ENCODE results near the gene CIC. TPM values are rescaled to one million over a fixed set of nuclear protein-coding genes. Genes with fewer than 3 reads are reported as not detected.

Gene CIC
- polyA plus RNA-seq, 1 donor (not counting 4 experiments of a cell fraction or from before 2014, with no cell fraction given): 3.1 TPM

DNA sequence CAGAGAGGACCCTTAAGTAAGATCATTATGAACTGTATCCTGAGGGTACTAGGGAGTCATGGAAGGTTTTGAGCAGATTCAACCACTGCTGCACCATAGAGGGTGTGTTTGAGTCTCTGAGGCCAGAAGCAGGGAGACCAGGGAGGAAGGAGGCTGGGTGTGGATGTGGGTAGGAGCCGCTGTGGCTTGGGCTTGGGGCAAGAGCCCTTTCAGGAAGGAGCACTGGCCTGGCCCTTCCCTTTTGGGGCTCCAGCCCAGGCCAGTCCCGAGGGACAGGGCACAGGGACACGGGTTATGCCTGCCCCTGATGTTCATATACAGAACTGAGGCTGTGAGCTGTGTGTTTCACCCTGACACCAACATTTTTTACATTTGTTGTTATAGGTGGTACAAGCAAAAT lies 7.2 kb downstream of the CIC start:
- Histone ChIP-seq H3K4me3 (ENCODE audit: control insufficient read depth in 2 of 3, extremely low read depth in 1 of 3, insufficient read depth in 2 of 3, low read depth in 1 of 3, low read length in 3 of 3) (no peak overlapping the region), H3K27ac (ENCODE audit: control insufficient read depth, insufficient read depth, low read length) (peak overlapping the region; percentile 72), H4K20me1 (ENCODE audit: control insufficient read depth, extremely low read depth, insufficient read depth, low read length) (no peaks in the 10 kb centered on the region), H3K27me3 (ENCODE audit: control insufficient read depth, extremely low read depth, insufficient read depth, low read length) (no peaks in the 10 kb centered on the region), H3K36me3 (ENCODE audit: control insufficient read depth in 2 of 2, extremely low read depth in 1 of 2, insufficient read depth in 2 of 2, low read length in 2 of 2) (peaks cover 21 to 39% of the 10 kb centered on the region in 2 experiments), H3K9me1 (ENCODE audit: control insufficient read depth, extremely low read depth, insufficient read depth, low read length) (peaks cover 5% of the 10 kb centered on the region), H3K9me3 (ENCODE audit: control insufficient read depth, low read depth, low read length) (no peaks in the 10 kb centered on the region), H3K9ac (ENCODE audit: control insufficient read depth, extremely low read depth, insufficient read depth, low read length) (peak overlapping the region; percentile 31), H3K4me1 (ENCODE audit: control insufficient read depth, extremely low read depth, insufficient read depth, low read length) (peaks cover 54% of the 10 kb centered on the region), H3K79me2 (ENCODE audit: control insufficient read depth, insufficient read depth, low read length) (peaks cover 65% of the 10 kb centered on the region), H2AFZ (ENCODE audit: control insufficient read depth, low read length) (no peak overlapping the region), H3K4me2 (ENCODE audit: control insufficient read depth, extremely low read depth, insufficient read depth, low read depth, low read length) (peak overlapping the region; percentile 19)
- dilution Hi-C loops (cut with MboI; ENCODE audit: extremely low pct_ligation_motif_present, low sequenced_read_pairs): no loop called here
- FAIRE-seq (peak; percentile 55), DNase-seq (ENCODE audit: low read depth, low spot score) (no peak)
- TF ChIP-seq CTCF (optimal IDR thresholded peaks at IDR 0.05 in 1 of 3, IDR thresholded peaks at IDR 0.05 in 1 of 3, conservative IDR thresholded peaks at IDR 0.05 in 1 of 3; ENCODE audit: extremely low read depth in 1 of 3, insufficient read depth in 2 of 3, low read length in 3 of 3) (no peak), EZH2 (IDR thresholded peaks at IDR 0.05; ENCODE audit: low read length) (no peak)

DNA sequence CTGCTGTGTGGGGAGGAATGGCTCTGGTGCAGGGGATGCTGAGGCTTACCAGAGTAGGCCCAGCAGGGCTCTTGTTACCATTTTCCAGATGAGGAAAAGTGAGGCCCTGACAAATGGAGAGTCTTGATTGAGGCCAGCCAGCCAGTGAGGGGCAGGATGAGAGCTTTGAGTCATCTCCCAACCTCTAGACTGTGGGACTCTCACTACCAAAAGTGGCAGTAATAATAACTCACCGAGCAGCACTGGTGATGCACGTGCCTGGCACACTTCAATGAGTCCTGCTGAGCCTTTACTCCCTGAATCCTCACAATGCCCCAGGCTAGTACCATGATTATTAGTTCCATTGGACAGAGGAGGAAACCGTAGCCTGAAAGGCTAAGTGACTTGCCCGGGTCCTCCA lies 7.8 kb downstream of the CIC start:
- peak overlapping the region; percentile 72 for H3K27ac ChIP-seq (ENCODE audit: control insufficient read depth, insufficient read depth, low read length)
- no peaks in the 10 kb centered on the region for H3K27me3 ChIP-seq (ENCODE audit: control insufficient read depth, extremely low read depth, insufficient read depth, low read length)
- dilution Hi-C loops (cut with MboI; ENCODE audit: extremely low pct_ligation_motif_present, low sequenced_read_pairs): no loop called here
- H3K9ac ChIP-seq (ENCODE audit: control insufficient read depth, extremely low read depth, insufficient read depth, low read length): peak overlapping the region; percentile 31
- H3K79me2 ChIP-seq (ENCODE audit: control insufficient read depth, insufficient read depth, low read length): peaks cover 60% of the 10 kb centered on the region
- TF ChIP-seq EZH2 (IDR thresholded peaks at IDR 0.05; ENCODE audit: low read length) (no peak), CTCF (optimal IDR thresholded peaks at IDR 0.05 in 1 of 3, IDR thresholded peaks at IDR 0.05 in 1 of 3, conservative IDR thresholded peaks at IDR 0.05 in 1 of 3; ENCODE audit: extremely low read depth in 1 of 3, insufficient read depth in 2 of 3, low read length in 3 of 3) (no peak)
- no peaks in the 10 kb centered on the region for H4K20me1 ChIP-seq (ENCODE audit: control insufficient read depth, extremely low read depth, insufficient read depth, low read length)
- FAIRE-seq (peak; percentile 92), DNase-seq (ENCODE audit: low read depth, low spot score) (peak; percentile 82)
- peaks cover 55% of the 10 kb centered on the region for H3K4me1 ChIP-seq (ENCODE audit: control insufficient read depth, extremely low read depth, insufficient read depth, low read length)
- H3K4me3 ChIP-seq (ENCODE audit: control insufficient read depth in 2 of 3, extremely low read depth in 1 of 3, insufficient read depth in 2 of 3, low read depth in 1 of 3, low read length in 3 of 3): peak overlapping the region in 1 of 3 experiments; percentile 8
- no peaks in the 10 kb centered on the region for H3K9me3 ChIP-seq (ENCODE audit: control insufficient read depth, low read depth, low read length)
- H3K36me3 ChIP-seq (ENCODE audit: control insufficient read depth in 2 of 2, extremely low read depth in 1 of 2, insufficient read depth in 2 of 2, low read length in 2 of 2): peaks cover 19 to 34% of the 10 kb centered on the region in 2 experiments
- H3K4me2 ChIP-seq (ENCODE audit: control insufficient read depth, extremely low read depth, insufficient read depth, low read depth, low read length): no peak overlapping the region
- H2AFZ ChIP-seq (ENCODE audit: control insufficient read depth, low read length): no peak overlapping the region
- peaks cover 5% of the 10 kb centered on the region for H3K9me1 ChIP-seq (ENCODE audit: control insufficient read depth, extremely low read depth, insufficient read depth, low read length)
